Measurements from ENCODE around the gene JMJD4. TPM values are rescaled to one million over a fixed set of nuclear protein-coding genes. Genes with fewer than 3 reads are reported as not detected.

The JMJD4 gene
- total and polyA plus RNA-seq, 2 of the 8 experiments (the other 6 are each of a cell fraction or from before 2014, with no cell fraction given): 13.2 to 23.3 TPM

DNA sequence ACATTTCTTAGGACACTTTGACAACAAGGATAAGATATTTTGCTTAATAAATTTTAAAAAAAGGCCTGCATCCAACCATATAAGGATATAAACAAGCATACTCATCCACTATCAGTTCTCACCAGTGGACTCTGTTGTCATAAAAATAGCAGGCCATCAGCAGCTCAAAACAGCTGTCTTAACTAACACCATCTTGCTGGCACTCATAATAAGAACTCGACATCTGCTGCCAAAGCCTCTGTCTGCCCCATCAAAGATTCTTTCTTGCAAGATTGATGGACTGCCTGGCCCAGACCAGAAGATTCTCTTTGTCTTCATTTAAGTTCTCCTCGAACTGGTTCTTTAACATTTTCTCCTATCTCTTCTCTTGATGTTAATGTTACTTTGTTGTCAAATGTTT is 10.1 kb downstream of the JMJD4 start:
- Histone ChIP-seq H3K4me2 (ENCODE audit: insufficient read depth in 1 of 2, low read depth in 2 of 2, low read length in 2 of 2) (no peak overlapping the region), H3K4me3 (ENCODE audit: extremely low read depth in 1 of 4, insufficient read depth in 2 of 4, low read depth in 3 of 4, low read length in 4 of 4) (no peak overlapping the region; a peak in 1 of 8 replicates), H3K27ac (ENCODE audit: low read depth, low read length) (no peak overlapping the region), H3K9ac (replicated peaks in 1 of 4; ENCODE audit: extremely low read depth in 1 of 4, low read depth in 3 of 4, low read length in 3 of 4) (no peak overlapping the region), H3K79me2 (ENCODE audit: control insufficient read depth in 1 of 2, insufficient read depth in 2 of 2, low read length in 2 of 2) (no peaks in the 10 kb centered on the region), H3K4me1 (replicated peaks in 1 of 4; ENCODE audit: control insufficient read depth in 3 of 4, insufficient read depth in 4 of 4, low read length in 3 of 4) (peaks cover 0 to 12% (median 8%) of the 10 kb centered on the region in 4 experiments; a peak in 6 of 7 replicates), H4K91ac (replicated peaks; ENCODE audit: insufficient read length, low read length) (no peak overlapping the region), H3K4ac (replicated peaks; ENCODE audit: insufficient read length, low read depth, low read length) (no peak overlapping the region), H3K79me1 (ENCODE audit: low read depth, low read length) (no peaks in the 10 kb centered on the region), H2BK12ac (ENCODE audit: low read depth, low read length) (no peak overlapping the region), H2BK5ac (ENCODE audit: low read depth, low read length) (no peak overlapping the region), H3K27me3 (replicated peaks in 1 of 4; ENCODE audit: control insufficient read depth in 3 of 4, extremely low read depth in 1 of 4, insufficient read depth in 3 of 4, low read length in 3 of 4) (no peaks in the 10 kb centered on the region), H3K36me3 (ENCODE audit: control insufficient read depth in 2 of 4, insufficient read depth in 4 of 4, low read length in 3 of 4) (no peaks in the 10 kb centered on the region; a peak in 1 of 8 replicates), H3K14ac (ENCODE audit: insufficient read length) (no peak overlapping the region), H3K56ac (replicated peaks; ENCODE audit: insufficient read length, low read depth, low read length) (no peak overlapping the region), H3K23me2 (ENCODE audit: low read depth, low read length) (peaks cover 4% of the 10 kb centered on the region), H3K18ac (ENCODE audit: extremely low read depth, low read length) (no peak overlapping the region), H2BK15ac (ENCODE audit: low read length) (no peak overlapping the region), H4K20me1 (replicated peaks in 1 of 2; ENCODE audit: control insufficient read depth in 1 of 2, insufficient read depth in 2 of 2, low read length in 2 of 2) (peaks cover 3% of the 10 kb centered on the region in 2 experiments), H2AK5ac (ENCODE audit: low read depth, low read length) (no peak overlapping the region), H3K9me3 (ENCODE audit: insufficient read depth in 2 of 2, low read depth in 1 of 2, low read length in 1 of 2) (peaks cover 23 to 24% of the 10 kb centered on the region in 2 experiments), H2BK120ac (replicated peaks; ENCODE audit: low read depth, low read length) (no peak overlapping the region), H2BK20ac (ENCODE audit: low read length) (no peak overlapping the region), H3K23ac (ENCODE audit: insufficient read length) (no peak overlapping the region), H4K8ac (ENCODE audit: extremely low read depth, insufficient read depth, low read length) (no peak overlapping the region), H4K5ac (ENCODE audit: insufficient read length, low read depth, low read length) (no peak overlapping the region), H2AFZ (ENCODE audit: low read length) (no peak overlapping the region)
- ChIA-PET POLR2A (ENCODE audit: partially characterized antibody) (no interaction called here), CTCF (ENCODE audit: partially characterized antibody) (no interaction called here)
- FAIRE-seq (no peak), DNase-seq (ENCODE audit: low read depth in 1 of 2, low spot score in 2 of 2) (no peak)
- 90% methylated on average over 2 of the region's 2 CpGs; no CpG with 5 or more reads in 1 of the 2 experiments for WGBS, 2 experiments (ENCODE audit: extremely low coverage in 1 of 2, insufficient coverage in 1 of 2, insufficient read length in 1 of 2, insufficient replicate concordance in 2 of 2, low coverage in 1 of 2, low lambda C conversion rate in 2 of 2, missing lambda C conversion rate in 1 of 2)
- no peak for TF ChIP-seq CHD1 (IDR thresholded peaks at IDR 0.05; ENCODE audit: low read depth, low read length)
- TF ChIP-seq POU5F1 (IDR thresholded peaks at IDR 0.05; ENCODE audit: low read depth, low read length): no peak
- TF ChIP-seq SIRT6 (IDR thresholded peaks at IDR 0.05; ENCODE audit: low read length): no peak
- no peak for TF ChIP-seq RAD21 (IDR thresholded peaks at IDR 0.05 in 1 of 2, conservative IDR thresholded peaks at IDR 0.05 in 1 of 2; ENCODE audit: low read depth in 2 of 2, low read length in 2 of 2)
- TF ChIP-seq, protein P1, sequence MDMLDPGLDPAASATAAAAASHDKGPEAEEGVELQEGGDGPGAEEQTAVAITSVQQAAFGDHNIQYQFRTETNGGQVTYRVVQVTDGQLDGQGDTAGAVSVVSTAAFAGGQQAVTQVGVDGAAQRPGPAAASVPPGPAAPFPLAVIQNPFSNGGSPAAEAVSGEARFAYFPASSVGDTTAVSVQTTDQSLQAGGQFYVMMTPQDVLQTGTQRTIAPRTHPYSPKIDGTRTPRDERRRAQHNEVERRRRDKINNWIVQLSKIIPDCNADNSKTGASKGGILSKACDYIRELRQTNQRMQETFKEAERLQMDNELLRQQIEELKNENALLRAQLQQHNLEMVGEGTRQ (IDR thresholded peaks at IDR 0.05; ENCODE audit: low read length): no peak
- TF ChIP-seq POLR2AphosphoS5 (IDR thresholded peaks at IDR 0.05; ENCODE audit: low read depth, low read length): no peak
- TF ChIP-seq RNF2 (IDR thresholded peaks at IDR 0.05; ENCODE audit: borderline replicate concordance, low read depth, low read length, missing control alignments, poor library complexity, severe bottlenecking): no peak
- TF ChIP-seq TCF12 (IDR thresholded peaks at IDR 0.05; ENCODE audit: low read depth, low read length): no peak
- TF ChIP-seq FOSL1 (IDR thresholded peaks at IDR 0.05; ENCODE audit: insufficient read depth, low read depth, low read length): no peak
- TF ChIP-seq POLR2A (IDR thresholded peaks at IDR 0.05; ENCODE audit: control extremely low read depth in 1 of 2, low read depth in 2 of 2, low read length in 2 of 2): no peak
- TF ChIP-seq MAFK (IDR thresholded peaks at IDR 0.05; ENCODE audit: low read depth, low read length): no peak
- no peak for TF ChIP-seq BACH1 (IDR thresholded peaks at IDR 0.05; ENCODE audit: low read length)
- no peak for TF ChIP-seq RXRA (IDR thresholded peaks at IDR 0.05; ENCODE audit: insufficient read depth, low read depth, low read length)
- no peak for TF ChIP-seq SRF (IDR thresholded peaks at IDR 0.05; ENCODE audit: low read depth, low read length)

Data from H1 (cell line).